22Rv1 (cell line): ENCODE results near the gene USP48.

Source experiments
- CTCF ChIP-seq: fragments of 450-650 bp; IDR thresholded peaks from 2 replicates; pipeline ENCODE4 v1.5.1; 2017; ENCODE audit warnings: mild to moderate bottlenecking
- ZFX ChIP-seq: fragments of 450-650 bp; IDR thresholded peaks from 2 replicates; pipeline ENCODE4 v1.6.1; 2017; ENCODE audit warnings: antibody characterized with exemption, borderline replicate concordance

DNA sequence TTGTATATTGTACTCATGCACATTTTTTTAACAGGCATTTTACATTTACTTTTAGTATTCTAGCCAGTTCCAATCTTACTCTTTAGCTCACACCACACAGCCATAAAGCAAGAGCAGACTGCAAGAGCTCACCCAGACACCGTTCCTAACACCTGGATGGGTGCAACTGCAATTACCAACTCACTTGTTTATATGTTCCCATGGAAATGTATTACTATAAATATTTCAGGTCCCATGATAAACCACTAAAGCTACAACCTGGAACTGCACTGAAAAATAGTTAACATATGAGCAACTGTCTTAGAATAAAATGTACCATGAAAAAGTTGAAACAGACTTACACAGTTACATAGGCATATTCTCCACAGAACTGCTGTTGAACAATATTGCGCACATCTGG is 30.8 kb downstream of the USP48 start:
- TF ChIP-seq CTCF (no peak), ZFX (no peak)
